Natural killer cell (primary cell): ENCODE measurements around the gene EXOC4. TPM values are rescaled to one million over a fixed set of nuclear protein-coding genes. Genes with fewer than 3 reads are reported as not detected.

ENCODE experiments used
- ATAC-seq, 3 donors: fragments of 150-1000 bp in 2 of 3; fragments of 200-7000 bp in 1 of 3; cut with Tn5 transposase; 1 replicate in 1 of 3; 2 replicates in 2 of 3; pipeline ENCODE4 v1.10.0; 2021; ENCODE audit warnings: mild to moderate bottlenecking in 2 of 3, moderate library complexity in 2 of 3
- DNase-seq, 2 donors: peaks; one replicate each; pipeline versions ENCODE4 v3.0.0 to v3.0.0-alpha.2; 2013 to 2021; ENCODE audit warnings: mixed read lengths in 1 of 2
- H3K27ac ChIP-seq: one replicate; pipeline ENCODE4 v1.5.1; 2013; ENCODE audit warnings: mild to moderate bottlenecking, low read length
- H3K27me3 ChIP-seq: one replicate; pipeline ENCODE4 v1.6.1; 2013; ENCODE audit warnings: low read length; ENCODE audit not compliant: control insufficient read depth, insufficient read depth
- H3K36me3 ChIP-seq: one replicate; pipeline ENCODE4 v1.6.1; 2013; ENCODE audit warnings: low read length; ENCODE audit not compliant: control insufficient read depth, insufficient read depth
- H3K4me1 ChIP-seq: one replicate; pipeline ENCODE4 v1.6.1; 2013; ENCODE audit warnings: low read length; ENCODE audit not compliant: control insufficient read depth, insufficient read depth
- H3K4me3 ChIP-seq: one replicate; pipeline ENCODE4 v1.5.1; 2013; ENCODE audit warnings: low read length
- H3K9me3 ChIP-seq: one replicate; pipeline ENCODE4 v1.6.1; 2013; ENCODE audit warnings: low read length; ENCODE audit not compliant: control insufficient read depth, insufficient read depth
- H3K27ac Mint-ChIP-seq, 2 donors: one replicate each; pipeline ENCODE4 v1.8.0; 2022; ENCODE audit warnings: mild to moderate bottlenecking in 2 of 2, mixed read lengths in 2 of 2, moderate library complexity in 1 of 2
- H3K27me3 Mint-ChIP-seq, 2 donors: one replicate each; pipeline ENCODE4 v1.8.0; 2022; ENCODE audit warnings: low read depth in 2 of 2, mixed read lengths in 2 of 2
- H3K36me3 Mint-ChIP-seq: one replicate; pipeline ENCODE4 v1.8.0; 2022; ENCODE audit warnings: mixed read lengths
- H3K4me1 Mint-ChIP-seq, 2 donors: one replicate each; pipeline ENCODE4 v1.8.0; 2022; ENCODE audit warnings: mixed read lengths in 2 of 2
- H3K4me3 Mint-ChIP-seq: one replicate; pipeline ENCODE4 v1.8.0; 2022; ENCODE audit warnings: mild to moderate bottlenecking, moderate library complexity, mixed read lengths
- H3K9me3 Mint-ChIP-seq, 2 donors: one replicate each; pipeline ENCODE4 v1.8.0; 2022; ENCODE audit warnings: mixed read lengths in 2 of 2
- CTCF ChIP-seq: fragments of 200-600 bp; IDR thresholded peaks from one replicate; pipeline ENCODE4 v1.8.0; 2022; ENCODE audit warnings: antibody characterized with exemption
- WGBS: methylation state at CpG from one replicate; pipeline ENCODE4 v1.1.7; 2013; ENCODE audit warnings: missing lambda C conversion rate; ENCODE audit not compliant: insufficient coverage; 5-methylcytosine and 5-hydroxymethylcytosine counted together
- intact Hi-C: fragments of 100-400 bp; cut with micrococcal nuclease; formaldehyde crosslinking; loops from one replicate; pipeline ENCODE4 v1.14.2; 2022
- total RNA-seq, 4 donors: library from RNA; stranded (reverse); fragments of 120-200 nt in 1 of 4; gene quantifications; one replicate each; pipeline versions ENCODE4 v1.2.3 to v1.2.4, GENCODE V29; 2013 to 2022

The EXOC4 gene
- total RNA-seq, 3 donors from 2014 or later (not counting 1 experiment from before 2014, with no cell fraction given): 105 to 148 (median 123) TPM

DNA sequence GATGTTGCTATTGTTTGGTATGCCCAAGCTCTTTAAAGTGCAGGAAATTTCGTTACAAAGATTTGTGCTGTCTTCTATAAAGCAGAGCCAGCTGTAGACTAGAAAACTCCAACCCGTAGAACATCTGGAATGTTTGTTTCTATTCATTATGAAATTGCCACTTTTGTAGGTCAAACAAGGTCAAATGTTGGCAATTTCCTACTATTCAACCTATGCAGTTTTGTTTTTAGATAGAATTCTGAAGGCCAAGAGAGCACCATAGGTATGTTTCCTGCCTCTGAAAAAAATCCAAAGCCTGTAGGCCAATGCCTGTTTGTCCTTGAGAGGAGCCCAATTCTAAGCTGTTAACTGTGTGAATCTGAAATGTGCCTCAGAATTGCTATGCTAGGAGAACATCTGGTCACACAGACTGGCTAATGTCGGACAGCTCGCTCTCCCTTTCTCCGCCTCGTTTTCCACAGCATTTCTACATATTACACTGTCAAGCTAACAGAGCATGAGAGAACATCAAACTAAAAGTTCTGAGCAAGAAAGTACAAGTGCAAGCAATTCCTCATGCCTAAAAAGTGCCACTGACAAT lies 607.1 kb downstream of the EXOC4 start:
- H3K4me3 ChIP-seq: no peak overlapping the region
- no peak for TF ChIP-seq CTCF
- no peaks in the 10 kb centered on the region for H3K27me3 ChIP-seq
- H3K27ac ChIP-seq: no peak overlapping the region
- Mint-ChIP-seq H3K36me3 (no peaks in the 10 kb centered on the region), H3K27ac (no peak overlapping the region), H3K27me3 (no peaks in the 10 kb centered on the region), H3K9me3 (no peaks in the 10 kb centered on the region), H3K4me3 (no peak overlapping the region), H3K4me1 (peaks cover 6 to 16% of the 10 kb centered on the region in 2 donors)
- DNase-seq (no peak), ATAC-seq (no peak)
- no peaks in the 10 kb centered on the region for H3K9me3 ChIP-seq
- intact Hi-C loops: no loop called here
- no peaks in the 10 kb centered on the region for H3K36me3 ChIP-seq
- WGBS: over 99% methylated on average over 6 of the region's 6 CpGs
- no peaks in the 10 kb centered on the region for H3K4me1 ChIP-seq

DNA sequence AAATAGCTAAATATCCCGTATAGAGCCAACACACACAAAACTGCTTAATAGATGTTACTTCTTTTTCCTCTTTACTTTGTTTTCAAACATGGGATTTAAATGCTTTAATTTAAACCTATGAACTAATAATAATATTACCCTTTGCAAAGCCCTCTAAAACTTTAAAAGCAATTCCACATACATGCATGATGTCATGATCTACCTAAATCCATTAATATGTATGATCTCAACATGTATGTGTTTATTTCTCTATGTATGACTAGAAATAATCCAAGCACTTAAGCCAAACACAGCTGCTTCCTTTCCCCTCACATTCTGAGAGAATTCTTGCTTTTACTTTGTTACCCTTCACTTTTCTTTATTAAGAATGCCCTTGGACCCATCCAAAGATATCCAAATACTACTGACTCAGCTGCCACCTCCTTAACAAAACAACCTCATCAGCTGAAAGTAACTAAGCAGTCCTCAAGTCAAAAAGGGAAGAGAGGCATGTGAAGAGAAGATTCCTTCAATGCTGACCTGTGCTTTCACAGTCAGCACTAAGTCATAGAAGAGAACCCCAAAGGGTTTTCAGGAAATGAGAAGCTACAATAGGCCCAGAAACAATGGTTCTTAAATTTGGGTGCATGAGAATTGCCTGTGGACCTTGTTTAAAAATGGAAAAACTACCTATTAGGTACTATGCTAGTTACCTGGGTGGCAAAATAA lies 607.9 kb downstream of the EXOC4 start:
- H3K27me3 ChIP-seq: no peaks in the 10 kb centered on the region
- no peaks in the 10 kb centered on the region for H3K9me3 Mint-ChIP-seq
- intact Hi-C loops: no loop called here
- H3K27ac Mint-ChIP-seq: no peak overlapping the region
- DNase-seq (no peak), ATAC-seq (no peak)
- no CpG with 5 or more reads among the region's 1 CpG for WGBS
- no peaks in the 10 kb centered on the region for H3K9me3 ChIP-seq
- H3K36me3 ChIP-seq: no peaks in the 10 kb centered on the region
- no peaks in the 10 kb centered on the region for H3K27me3 Mint-ChIP-seq
- H3K4me3 Mint-ChIP-seq: no peak overlapping the region
- peaks cover 6 to 8% of the 10 kb centered on the region in 2 donors for H3K4me1 Mint-ChIP-seq
- H3K27ac ChIP-seq: no peak overlapping the region
- H3K4me3 ChIP-seq: no peak overlapping the region
- no peaks in the 10 kb centered on the region for H3K36me3 Mint-ChIP-seq
- no peaks in the 10 kb centered on the region for H3K4me1 ChIP-seq
- no peak for TF ChIP-seq CTCF

GRCh38 chr7:133861876-133862275 lies 609.0 kb downstream of the EXOC4 start:
- Histone ChIP-seq H3K36me3 (no peaks in the 10 kb centered on the region), H3K4me1 (no peaks in the 10 kb centered on the region), H3K27me3 (no peaks in the 10 kb centered on the region), H3K4me3 (no peak overlapping the region), H3K27ac (no peak overlapping the region), H3K9me3 (no peaks in the 10 kb centered on the region)
- Mint-ChIP-seq H3K36me3 (no peaks in the 10 kb centered on the region), H3K9me3 (no peaks in the 10 kb centered on the region), H3K27ac (no peak overlapping the region), H3K4me3 (no peak overlapping the region), H3K27me3 (no peaks in the 10 kb centered on the region), H3K4me1 (peaks cover 6 to 8% of the 10 kb centered on the region in 2 donors)
- TF ChIP-seq CTCF: no peak
- WGBS: 98% methylated on average over 4 of the region's 4 CpGs
- ATAC-seq (no peak), DNase-seq (no peak)
- intact Hi-C loops: no loop called here
